ENCODE data around the gene MAST4.

DNA sequence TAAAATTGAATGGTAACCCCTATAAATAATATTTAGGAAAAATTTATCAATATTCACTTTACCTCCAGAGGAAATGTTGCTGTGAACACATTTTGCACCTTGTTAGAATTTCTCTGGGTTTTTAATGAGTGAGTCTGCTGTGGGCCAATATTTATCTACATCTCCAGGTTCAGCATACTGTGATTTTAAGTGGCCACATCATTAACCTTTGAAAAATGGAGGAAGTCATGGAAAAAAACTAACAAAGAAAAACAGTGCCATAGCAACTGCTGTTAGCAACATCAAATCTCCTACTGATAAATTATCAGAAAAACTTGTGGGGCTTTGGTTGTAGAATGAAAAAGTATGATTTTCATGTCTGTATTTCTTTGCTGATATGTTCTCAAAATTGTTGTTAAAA lies 545.5 kb downstream of the MAST4 start:
- TF ChIP-seq, protein P1, sequence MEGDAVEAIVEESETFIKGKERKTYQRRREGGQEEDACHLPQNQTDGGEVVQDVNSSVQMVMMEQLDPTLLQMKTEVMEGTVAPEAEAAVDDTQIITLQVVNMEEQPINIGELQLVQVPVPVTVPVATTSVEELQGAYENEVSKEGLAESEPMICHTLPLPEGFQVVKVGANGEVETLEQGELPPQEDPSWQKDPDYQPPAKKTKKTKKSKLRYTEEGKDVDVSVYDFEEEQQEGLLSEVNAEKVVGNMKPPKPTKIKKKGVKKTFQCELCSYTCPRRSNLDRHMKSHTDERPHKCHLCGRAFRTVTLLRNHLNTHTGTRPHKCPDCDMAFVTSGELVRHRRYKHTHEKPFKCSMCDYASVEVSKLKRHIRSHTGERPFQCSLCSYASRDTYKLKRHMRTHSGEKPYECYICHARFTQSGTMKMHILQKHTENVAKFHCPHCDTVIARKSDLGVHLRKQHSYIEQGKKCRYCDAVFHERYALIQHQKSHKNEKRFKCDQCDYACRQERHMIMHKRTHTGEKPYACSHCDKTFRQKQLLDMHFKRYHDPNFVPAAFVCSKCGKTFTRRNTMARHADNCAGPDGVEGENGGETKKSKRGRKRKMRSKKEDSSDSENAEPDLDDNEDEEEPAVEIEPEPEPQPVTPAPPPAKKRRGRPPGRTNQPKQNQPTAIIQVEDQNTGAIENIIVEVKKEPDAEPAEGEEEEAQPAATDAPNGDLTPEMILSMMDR (IDR thresholded peaks at IDR 0.05), result no peak
- TF ChIP-seq POLR2A (IDR thresholded peaks at IDR 0.05) (no peak), POLR2AphosphoS5 (IDR thresholded peaks at IDR 0.05) (no peak)

Measured in gastroesophageal sphincter (tissue), 3 donors.